Measurements from ENCODE around the gene UBASH3A.

- TF ChIP-seq, protein P1, sequence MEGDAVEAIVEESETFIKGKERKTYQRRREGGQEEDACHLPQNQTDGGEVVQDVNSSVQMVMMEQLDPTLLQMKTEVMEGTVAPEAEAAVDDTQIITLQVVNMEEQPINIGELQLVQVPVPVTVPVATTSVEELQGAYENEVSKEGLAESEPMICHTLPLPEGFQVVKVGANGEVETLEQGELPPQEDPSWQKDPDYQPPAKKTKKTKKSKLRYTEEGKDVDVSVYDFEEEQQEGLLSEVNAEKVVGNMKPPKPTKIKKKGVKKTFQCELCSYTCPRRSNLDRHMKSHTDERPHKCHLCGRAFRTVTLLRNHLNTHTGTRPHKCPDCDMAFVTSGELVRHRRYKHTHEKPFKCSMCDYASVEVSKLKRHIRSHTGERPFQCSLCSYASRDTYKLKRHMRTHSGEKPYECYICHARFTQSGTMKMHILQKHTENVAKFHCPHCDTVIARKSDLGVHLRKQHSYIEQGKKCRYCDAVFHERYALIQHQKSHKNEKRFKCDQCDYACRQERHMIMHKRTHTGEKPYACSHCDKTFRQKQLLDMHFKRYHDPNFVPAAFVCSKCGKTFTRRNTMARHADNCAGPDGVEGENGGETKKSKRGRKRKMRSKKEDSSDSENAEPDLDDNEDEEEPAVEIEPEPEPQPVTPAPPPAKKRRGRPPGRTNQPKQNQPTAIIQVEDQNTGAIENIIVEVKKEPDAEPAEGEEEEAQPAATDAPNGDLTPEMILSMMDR (IDR thresholded peaks at IDR 0.05): no peak
- TF ChIP-seq POLR2A (IDR thresholded peaks at IDR 0.05): no peak
- TF ChIP-seq POLR2AphosphoS5 (IDR thresholded peaks at IDR 0.05): no peak
Measured at GRCh38 chr21:42435401-42435800, 31.7 kb downstream of the UBASH3A start.
